ENCODE data around the gene EXO1. TPM values are rescaled to one million over a fixed set of nuclear protein-coding genes. Genes with fewer than 3 reads are reported as not detected.

EXO1 gene
- total and polyA plus RNA-seq, 2 experiments from 2014 or later, result 3.4 to 3.5 TPM

GRCh38 chr1:241902391-241903065, 54.5 kb downstream of the EXO1 start:
- H3K27ac ChIP-seq, result no peak overlapping the region
- no peaks in the 10 kb centered on the region for H3K36me3 ChIP-seq
- H3K4me1 ChIP-seq (ENCODE audit: low read depth), result peaks cover 4% of the 10 kb centered on the region
- H3K4me3 ChIP-seq, result no peak overlapping the region
- H3K27me3 ChIP-seq, result no peaks in the 10 kb centered on the region
- no peaks in the 10 kb centered on the region for H3K9me3 ChIP-seq (ENCODE audit: low read depth)
- DNase-seq (ENCODE audit: low read depth in 1 of 2, low spot score in 1 of 2), result peak; percentile 9 to 28
- no peak for TF ChIP-seq CTCF (IDR thresholded peaks at IDR 0.05; ENCODE audit: low read depth, low read length)

DNA sequence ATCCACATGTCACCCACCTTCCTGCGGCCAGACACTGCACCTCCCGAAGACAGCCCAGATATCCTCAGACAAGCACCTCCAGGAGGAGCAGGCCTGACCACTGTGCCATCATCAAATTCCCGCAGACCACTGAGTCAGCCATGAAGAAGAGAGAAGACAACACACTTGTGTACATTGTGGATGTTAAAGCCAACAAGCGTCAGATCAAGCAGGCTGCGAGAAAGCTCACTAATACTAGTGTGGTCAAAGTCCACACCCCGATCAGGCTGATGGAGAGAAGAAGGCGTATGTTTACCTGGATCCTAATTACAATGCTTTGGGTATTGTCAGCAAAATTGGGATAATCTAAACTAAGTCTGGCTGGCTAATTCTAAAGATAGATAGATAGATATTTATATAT, 68.2 kb downstream of the EXO1 start:
- no peaks in the 10 kb centered on the region for H3K4me1 ChIP-seq (ENCODE audit: low read depth)
- no peak for DNase-seq (ENCODE audit: low read depth in 1 of 2, low spot score in 1 of 2)
- no peak overlapping the region for H3K27ac ChIP-seq
- H3K4me3 ChIP-seq, result no peak overlapping the region
- H3K27me3 ChIP-seq, result no peaks in the 10 kb centered on the region
- H3K9me3 ChIP-seq (ENCODE audit: low read depth), result no peaks in the 10 kb centered on the region
- TF ChIP-seq CTCF (IDR thresholded peaks at IDR 0.05; ENCODE audit: low read depth, low read length), result no peak
- H3K36me3 ChIP-seq, result no peaks in the 10 kb centered on the region

- no peak for TF ChIP-seq CTCF (IDR thresholded peaks at IDR 0.05; ENCODE audit: low read depth, low read length)
- Histone ChIP-seq H3K36me3 (no peaks in the 10 kb centered on the region), H3K27me3 (no peaks in the 10 kb centered on the region), H3K27ac (no peak overlapping the region), H3K4me1 (ENCODE audit: low read depth) (no peaks in the 10 kb centered on the region), H3K9me3 (ENCODE audit: low read depth) (no peaks in the 10 kb centered on the region), H3K4me3 (no peak overlapping the region)
- no peak for DNase-seq (ENCODE audit: low read depth in 1 of 2, low spot score in 1 of 2)
These were observed 69.5 kb downstream of the EXO1 start for GRCh38 chr1:241917487-241917886.

DNA sequence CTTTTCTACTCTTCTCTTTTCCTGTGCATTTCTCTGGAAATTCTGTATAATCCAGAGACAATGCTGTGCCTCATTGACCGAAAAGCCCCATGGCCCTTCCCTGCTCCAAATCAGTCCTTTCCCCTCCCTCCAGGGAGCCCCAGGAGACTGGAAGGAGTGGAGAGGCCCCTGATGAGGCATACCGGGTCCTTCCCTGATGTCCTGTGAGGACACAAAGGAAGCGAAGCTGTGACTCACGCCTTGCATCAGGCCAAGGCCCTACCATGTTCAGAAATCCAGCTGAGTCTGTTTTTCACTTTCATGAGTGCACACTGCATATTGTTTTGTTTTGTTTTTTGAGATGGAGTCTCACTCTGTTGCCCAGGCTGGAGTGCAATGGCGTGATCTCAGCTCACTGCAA, 70.9 kb downstream of the EXO1 start:
- peak in 1 of 2 donors; percentile 71 for DNase-seq (ENCODE audit: low read depth in 1 of 2, low spot score in 1 of 2)
- Histone ChIP-seq H3K36me3 (no peaks in the 10 kb centered on the region), H3K27ac (no peak overlapping the region), H3K4me3 (no peak overlapping the region), H3K9me3 (ENCODE audit: low read depth) (no peaks in the 10 kb centered on the region), H3K4me1 (ENCODE audit: low read depth) (no peaks in the 10 kb centered on the region), H3K27me3 (no peaks in the 10 kb centered on the region)
- no peak for TF ChIP-seq CTCF (IDR thresholded peaks at IDR 0.05; ENCODE audit: low read depth, low read length)

- Histone ChIP-seq H3K4me3 (no peak overlapping the region), H3K27me3 (no peaks in the 10 kb centered on the region), H3K4me1 (ENCODE audit: low read depth) (no peaks in the 10 kb centered on the region), H3K9me3 (ENCODE audit: low read depth) (no peaks in the 10 kb centered on the region), H3K27ac (no peak overlapping the region), H3K36me3 (no peaks in the 10 kb centered on the region)
- TF ChIP-seq CTCF (IDR thresholded peaks at IDR 0.05; ENCODE audit: low read depth, low read length), result no peak
- DNase-seq (ENCODE audit: low read depth in 1 of 2, low spot score in 1 of 2), result no peak
These were observed 76.2 kb downstream of the EXO1 start for GRCh38 chr1:241924080-241924808.
